Medulla oblongata (tissue), 1 donor: ENCODE data around the gene ACTMAP.
A peak's percentile ranks its signal among the peaks of the same experiment; 100 is the strongest.

Source experiments
- DNase-seq: peaks from one replicate; pipeline ENCODE4 v3.0.0-alpha.2; 2015; ENCODE audit errors: extremely low spot score

ACTMAP gene

DNA sequence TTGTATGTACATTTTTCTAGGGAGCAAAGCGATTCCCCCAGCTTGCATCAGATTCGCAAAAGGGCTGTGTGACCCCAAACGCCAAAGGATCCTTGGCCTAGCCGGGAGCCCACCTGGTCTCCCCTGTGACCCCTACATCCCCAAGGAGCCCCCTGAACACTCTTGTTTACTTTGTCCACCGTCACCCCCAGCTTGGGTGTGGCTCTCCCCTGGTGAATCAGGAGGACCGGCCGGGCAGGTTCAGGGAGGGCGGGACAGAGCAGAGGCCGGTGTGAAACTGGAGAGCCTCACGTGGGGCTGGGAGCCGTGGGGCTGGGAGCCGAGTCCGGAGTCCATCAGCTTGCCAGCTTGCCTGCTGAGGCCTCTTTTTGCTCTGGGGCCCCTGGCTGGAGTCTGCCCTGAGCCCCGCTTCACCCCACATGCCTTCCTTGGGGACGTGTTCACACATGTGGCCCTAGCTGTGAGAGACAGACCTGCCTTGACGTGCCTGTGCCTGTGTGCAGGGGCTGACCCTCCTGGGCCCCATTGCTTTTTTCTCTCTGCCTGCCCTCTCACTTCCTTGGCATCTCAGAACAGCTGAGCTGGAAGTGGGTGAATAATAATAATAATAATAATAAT, 31.4 kb downstream of the ACTMAP start:
- DNase-seq, result no peak

DNA sequence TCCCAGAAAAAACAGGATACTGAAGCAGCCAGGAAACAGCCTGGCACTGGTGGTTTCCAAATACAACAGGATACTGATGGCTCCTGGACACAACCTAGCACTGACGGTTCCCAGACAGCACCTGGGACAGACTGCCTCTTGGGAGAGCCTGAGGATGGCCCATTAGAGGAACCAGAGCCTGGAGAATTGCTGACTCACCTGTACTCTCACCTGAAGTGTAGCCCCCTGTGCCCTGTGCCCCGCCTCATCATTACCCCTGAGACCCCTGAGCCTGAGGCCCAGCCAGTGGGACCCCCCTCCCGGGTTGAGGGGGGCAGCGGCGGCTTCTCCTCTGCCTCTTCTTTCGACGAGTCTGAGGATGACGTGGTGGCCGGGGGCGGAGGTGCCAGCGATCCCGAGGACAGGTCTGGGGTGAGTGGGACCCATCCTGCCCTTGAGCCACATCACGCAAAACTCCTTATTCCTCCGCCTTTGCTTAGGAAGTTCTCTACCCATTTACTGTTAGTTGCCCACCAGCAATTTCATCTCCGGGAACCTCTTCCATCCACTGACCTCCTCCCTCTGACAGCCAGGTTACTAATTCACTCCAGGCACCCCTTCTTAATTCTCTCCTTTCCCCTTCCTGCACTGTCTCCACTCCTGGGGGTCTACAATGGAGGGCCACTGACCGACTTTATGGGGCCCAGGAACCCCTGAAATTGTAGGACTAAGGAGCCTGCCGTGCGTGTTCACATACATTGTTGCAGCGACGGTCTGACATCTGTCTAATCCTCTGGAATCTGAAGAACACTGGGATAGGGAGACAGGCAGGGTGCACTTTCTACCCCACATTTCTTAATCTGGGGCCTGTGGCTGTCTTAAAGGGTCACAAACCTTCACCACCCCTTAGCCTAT, 32.1 kb downstream of the ACTMAP start:
- DNase-seq, result no peak

DNA sequence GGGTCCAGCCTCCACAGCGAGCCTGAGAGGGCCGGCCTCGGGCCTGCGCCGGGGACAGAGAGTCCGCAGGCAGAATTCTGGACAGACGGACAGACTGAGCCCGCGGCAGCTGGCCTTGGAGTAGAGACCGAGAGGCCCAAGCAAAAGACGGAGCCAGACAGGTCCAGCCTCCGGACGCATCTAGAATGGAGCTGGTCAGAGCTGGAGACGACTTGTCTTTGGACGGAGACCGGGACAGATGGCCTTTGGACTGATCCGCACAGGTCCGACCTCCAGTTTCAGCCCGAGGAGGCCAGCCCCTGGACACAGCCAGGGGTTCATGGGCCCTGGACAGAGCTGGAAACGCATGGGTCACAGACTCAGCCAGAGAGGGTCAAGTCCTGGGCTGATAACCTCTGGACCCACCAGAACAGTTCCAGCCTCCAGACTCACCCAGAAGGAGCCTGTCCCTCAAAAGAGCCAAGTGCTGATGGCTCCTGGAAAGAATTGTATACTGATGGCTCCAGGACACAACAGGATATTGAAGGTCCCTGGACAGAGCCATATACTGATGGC, 32.9 kb downstream of the ACTMAP start:
- peak; percentile 26 for DNase-seq

DNA sequence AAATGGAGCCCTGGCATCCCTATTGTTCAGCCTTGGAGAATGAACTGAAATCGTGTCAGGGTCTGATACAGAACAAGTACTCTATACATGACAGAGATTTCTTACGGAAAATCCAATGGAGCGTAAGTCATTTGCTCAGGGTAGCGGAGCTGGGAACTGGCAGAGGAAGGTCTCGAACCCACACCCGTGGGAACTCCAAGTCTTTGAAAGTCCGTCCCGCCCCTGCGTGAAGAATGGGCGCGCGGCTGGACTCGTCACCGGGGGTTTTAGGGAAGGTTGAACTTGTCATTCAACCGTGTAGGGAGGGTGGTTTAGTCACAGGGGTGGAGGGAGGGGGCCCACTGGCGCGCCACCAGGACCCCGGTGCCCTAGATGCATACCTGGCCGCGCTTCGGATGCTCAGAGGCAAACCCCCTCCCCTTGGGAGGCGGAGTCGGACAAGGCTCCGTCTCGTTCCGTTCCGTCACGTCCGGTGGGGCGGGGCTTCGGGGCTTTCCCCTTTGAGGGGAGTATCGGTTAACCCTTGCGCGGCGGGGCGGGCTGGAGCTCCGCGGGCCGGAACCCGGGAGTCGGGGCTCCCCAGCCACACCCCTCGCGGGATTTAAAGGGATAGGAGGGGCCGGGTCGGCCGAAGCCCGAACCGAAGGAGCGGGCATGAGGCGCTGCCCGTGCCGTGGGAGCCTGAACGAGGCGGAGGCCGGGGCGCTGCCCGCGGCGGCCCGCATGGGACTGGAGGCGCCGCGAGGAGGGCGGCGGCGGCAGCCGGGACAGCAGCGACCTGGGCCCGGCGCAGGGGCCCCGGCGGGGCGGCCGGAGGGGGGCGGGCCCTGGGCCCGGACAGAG, 33.6 kb downstream of the ACTMAP start, which contains the start of the genes COQ8B and ITPKC:
COQ8B (minus strand) TSS at position 405 of the 843 bp plus-strand sequence. CDS start 2,254 bp downstream, outside the sequence.
ITPKC (plus strand) TSS at position 631 of the 843 bp plus-strand sequence; CDS start at position 655, 24 bp downstream.
- DNase-seq, result peak; percentile 99

DNA sequence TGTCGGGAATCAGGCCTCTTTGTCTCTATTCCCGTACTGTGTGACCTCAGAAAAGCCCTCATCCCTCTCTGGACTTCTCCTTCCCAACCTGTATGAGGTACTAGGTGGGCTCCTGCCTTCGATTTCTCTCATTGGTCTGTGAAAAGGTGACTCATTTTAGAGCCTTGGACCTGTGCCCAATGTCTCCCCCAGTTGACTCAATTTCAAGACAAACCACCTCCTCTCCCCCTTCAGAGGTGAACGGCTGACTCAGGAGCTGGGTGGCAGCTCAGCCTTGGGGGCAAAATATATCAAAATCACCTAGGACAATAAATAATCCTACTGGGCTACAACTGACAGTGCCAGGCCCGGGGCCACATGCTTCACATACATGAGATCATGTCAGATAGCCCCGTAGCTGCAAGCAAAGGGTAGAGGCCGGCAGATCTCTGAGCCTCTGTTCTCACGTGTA, 34.2 kb downstream of the ACTMAP start:
- no peak for DNase-seq

DNA sequence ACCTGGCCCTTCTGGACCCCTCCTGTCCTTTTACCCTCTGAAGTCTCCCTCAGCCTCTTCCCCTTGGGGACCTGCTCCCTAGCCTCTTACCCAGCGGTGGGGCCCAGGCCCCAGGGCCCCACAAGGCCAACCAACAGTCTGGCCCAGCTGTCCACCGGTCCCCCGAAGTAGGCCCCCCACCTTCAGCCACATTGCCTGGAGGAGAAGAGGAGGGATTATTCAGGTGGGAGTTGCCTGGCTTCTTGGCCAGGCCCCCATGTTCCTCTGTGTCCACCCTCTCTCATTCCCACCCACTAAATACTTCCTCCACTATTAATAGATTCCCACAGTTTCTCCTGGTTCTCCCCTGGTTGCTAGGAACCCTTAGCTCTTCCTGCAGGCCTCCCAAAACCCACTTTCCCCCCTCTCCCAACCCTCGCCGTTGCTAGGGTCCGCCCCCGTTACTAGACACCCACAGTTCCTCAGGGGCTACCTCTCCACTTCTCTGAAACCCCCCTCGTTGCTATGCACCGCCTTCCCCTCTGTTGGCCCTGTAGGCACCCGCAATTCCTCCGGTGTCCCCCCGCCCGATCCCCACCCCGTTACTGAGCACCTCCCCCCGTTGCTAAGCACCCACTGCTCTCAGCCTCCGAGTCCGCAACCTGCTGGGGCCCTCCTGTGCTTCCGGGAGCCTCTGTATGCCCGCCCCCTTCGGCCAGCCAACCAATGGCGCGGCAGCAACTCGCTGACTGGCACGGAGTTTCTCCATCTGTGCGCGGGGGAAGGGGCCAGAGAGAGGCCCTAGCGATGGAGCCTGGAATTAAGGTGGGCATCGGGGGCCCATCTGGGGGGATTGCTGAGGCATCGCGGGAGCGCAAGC, 35.6 kb downstream of the ACTMAP start:
- peak; percentile 98 for DNase-seq

DNA sequence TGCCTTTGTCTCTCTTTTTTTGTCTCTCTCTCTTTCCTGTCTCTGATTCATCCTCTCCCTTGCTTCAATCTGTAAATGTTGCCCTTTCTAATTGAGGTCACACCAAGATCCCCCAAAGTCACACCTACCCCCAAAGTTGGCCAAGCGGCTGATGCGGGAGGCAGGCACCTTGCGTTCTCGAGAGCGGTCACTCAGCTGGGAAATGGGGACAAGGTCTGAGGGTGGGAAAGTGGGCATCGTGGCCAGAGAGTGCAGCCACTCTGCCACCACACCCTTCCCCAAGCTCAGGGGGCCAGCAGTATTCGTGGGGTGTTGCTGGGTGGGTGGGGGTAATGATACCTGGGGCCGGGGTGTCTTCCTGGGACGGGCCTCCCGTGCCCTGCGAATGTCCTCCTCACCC, 36.3 kb downstream of the ACTMAP start:
- no peak for DNase-seq

DNA sequence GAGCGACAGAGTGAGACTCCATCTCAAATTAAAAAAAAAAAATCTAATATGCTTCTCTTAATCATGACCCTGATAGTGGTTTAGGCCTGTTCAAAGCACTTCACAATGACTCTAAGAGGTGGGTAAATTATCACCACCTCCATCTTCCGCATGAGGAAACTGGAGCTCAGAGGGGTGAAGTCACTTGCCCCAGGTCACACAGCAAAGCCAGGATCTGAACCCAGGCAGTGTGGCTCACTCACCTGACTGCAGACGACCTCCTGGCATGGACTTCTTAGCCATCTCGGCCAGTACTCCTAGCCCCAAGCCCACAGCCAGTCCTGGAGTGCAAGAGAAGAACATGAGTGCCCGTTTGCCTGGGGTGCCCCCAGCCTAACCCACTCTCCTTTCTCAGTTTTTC, 40.5 kb downstream of the ACTMAP start:
- DNase-seq, result no peak

DNA sequence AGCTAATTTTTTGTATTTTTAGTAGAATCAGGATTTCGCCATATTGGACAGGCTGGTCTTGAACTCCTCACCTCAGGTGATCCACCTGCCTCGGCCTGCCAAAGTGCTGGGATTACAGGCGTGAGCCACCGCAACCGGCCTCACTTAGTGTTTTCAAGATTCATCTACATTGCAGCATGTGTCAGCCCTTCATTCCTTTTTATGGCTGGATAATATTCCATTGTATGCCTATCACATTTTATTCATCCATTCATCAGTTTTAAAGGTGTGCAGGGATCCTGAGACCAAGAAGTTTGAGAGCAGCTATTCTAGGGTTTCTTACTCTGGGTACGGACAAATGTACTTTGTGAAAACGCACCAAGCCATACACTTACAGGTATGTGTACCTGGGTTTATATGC, 42.7 kb downstream of the ACTMAP start:
- DNase-seq, result no peak

DNA sequence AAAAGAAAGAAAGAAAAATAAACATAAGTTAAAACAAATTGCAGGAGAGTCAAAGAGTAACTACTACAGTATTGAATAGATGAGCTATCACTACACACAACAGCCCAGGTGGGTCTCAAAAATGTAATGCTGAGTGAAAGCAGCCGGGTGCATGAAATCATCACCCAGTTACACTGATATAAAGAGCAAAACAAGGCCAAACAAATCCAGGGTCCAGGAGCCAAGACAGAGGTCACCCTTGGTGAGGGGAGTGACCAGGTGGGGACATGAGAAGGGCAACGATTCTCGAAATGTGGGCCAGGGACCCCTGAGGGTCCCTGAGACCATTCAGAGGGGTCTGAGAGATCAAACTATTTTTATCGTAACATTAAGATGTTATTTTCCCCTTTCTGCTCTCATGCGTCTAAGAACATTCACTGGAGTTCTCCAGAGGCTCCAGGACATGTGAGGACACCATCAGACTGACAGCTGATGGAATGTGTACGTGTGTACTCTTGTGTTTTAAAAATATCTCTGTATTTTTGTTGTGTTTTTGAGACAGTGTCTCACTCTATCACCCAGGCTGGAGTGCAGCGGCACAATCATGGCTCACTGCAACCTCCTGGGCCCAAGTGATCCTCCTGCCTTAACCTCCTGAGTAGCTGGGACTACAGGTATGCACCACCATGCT, 44.2 kb downstream of the ACTMAP start:
- DNase-seq, result no peak

DNA sequence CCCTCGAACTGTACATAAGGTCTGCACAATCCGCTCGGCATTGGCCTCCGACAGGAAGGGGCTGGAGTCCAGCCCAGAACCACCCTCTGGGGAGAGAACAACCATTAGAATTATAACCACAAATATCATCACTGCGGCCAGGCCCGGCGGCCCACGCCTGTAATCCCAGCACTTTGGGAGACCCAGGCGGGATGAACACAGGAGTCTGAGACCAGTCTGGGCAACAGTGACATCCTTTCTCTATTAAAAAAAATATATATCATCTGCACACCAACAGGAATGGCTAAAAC, 45.0 kb downstream of the ACTMAP start:
- no peak for DNase-seq

DNA sequence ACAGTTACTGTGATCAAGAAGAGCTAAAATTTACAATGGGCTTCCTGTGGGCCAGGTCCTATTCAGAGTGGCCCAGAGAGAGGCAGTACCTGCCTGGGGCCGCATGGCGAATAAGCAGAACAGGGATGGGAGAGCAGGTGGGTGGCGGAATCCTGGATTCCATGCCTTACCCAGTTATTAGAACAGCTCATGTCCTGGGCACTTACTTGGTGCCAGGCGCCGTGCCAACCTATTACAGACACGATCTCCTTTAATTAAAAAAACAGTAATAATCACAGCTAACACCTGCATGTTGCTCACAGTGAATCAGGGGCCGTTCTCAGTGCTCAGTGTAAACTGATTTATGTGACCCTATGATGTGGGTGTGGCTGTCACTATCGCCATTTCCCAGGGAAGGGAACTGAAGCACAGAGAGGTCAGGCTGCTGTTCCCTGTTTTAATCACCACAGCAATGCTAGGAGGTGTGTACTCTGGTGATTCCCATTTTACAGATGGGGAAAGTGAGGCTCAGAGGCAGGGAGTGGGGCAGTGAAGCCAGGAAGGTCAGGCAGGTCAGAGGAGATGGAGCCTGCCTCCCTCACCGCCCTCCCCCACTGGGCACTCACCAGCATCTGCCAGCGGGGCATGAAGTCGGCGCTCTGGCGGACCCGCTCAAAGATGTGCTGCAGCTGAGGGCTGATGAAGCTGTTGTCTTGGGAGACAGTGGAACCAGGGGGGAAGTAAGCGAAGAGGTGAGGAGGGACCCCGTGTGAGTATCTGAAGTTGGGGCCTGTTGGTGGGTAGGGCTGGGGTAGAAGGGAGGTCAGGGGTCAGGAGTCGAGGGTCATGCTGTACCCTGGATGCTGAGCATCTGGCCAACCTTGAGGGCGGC, 45.6 kb downstream of the ACTMAP start:
- no peak for DNase-seq

DNA sequence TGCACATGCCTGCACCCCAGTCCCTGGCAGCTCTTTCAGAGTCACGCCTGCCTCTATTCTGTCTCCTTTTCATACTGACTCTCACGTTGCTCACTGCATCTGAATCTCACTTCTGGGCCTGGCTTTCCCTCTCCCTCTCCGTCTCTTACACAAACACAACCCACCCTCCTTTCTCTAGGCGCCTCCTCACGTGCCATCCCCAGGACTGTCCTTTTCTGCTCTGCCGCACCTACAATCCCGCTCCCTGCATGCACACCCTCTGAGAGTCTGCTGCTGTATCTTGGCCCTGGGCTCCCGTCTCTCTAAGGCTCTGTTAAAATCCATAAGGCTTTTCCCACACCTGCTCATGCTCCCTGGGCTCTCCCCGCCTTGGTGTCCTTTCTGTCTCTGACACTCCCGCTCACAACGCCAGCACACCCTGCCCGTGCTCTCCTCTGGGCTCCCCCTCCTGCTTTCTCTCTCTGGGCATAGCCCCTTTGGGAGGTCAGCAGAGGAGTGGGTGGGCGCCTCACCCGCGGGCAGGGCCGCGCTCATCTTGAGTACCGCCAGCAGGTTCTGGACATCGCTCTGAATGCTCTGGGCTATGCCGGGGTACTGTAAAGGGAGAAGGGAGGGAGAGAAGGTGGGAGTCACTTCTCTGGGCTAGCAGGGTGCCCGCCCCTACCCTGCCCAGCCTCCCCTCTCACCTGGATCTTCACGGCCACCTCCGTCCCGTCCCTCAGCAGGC, 47.1 kb downstream of the ACTMAP start:
- no peak for DNase-seq

DNA sequence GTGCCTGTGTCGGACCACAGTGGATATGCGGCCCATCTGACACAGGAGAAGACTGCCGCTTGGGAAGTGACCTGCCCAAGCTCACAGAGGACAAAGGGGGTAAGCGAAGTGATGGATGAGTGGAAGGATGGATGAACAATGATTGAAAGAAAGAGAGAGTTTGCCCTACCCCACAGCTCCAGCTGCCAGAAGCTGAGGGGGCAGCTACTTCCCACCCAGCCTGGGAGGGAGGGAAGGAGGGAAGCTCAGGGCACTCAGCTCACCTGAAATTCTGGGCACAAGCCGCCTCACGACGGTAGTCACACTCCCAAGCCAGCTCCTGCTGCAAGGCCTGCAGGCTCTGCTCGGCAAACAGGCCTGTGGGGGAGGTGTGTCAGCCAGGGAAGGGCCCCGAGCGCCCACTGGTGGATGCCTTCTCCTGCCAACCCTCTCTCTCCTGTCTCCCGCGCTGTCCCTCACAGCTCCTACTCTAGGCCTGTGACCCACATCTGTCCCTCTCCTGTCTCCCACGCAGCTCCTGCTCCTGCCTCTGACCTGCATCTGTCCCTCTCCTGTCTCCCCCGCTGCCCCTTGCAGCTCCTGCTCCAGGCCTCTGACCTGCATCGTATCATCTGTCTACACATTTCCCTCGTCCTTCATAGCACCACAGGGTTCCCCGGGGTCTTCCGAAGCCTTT, 47.8 kb downstream of the ACTMAP start:
- no peak for DNase-seq

DNA sequence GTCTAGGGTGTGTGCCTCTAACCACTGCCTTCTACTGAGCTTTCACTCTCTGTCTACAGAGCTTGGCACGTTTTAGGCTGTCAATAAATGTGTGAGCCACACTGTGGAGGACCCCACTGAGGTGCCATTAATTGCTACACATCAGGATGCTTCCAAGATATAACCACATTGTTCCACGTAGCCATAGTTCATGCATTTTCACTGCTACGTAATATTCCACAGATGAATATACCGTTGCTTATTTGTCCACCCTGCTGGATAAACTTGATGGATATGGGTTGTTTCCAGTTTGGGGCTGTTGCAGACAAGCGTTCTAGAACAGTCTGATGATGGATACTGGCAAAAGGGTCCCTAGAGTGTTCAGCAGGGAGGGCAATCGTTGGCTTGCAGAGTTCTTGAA, 48.5 kb downstream of the ACTMAP start:
- DNase-seq, result no peak

DNA sequence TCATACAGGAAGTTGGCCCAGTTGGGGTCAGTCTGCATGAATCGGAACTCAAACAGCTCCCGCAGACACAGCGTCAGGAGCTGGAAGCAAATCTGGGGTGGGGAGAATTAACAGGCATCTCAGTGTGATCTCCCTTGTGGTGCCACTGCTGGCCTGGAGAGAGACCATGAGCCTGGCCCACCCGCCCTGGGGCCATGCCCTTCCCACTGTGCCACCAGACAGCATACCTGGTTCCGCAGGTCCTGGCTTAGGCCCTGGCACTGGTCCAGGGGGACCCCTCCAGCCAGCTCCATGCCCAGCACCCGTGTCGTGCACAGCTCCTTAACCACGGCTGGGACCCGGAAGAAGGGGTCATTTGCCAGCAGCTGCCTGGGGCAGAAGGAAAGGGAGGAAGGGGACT, 50.2 kb downstream of the ACTMAP start:
- no peak for DNase-seq

DNA sequence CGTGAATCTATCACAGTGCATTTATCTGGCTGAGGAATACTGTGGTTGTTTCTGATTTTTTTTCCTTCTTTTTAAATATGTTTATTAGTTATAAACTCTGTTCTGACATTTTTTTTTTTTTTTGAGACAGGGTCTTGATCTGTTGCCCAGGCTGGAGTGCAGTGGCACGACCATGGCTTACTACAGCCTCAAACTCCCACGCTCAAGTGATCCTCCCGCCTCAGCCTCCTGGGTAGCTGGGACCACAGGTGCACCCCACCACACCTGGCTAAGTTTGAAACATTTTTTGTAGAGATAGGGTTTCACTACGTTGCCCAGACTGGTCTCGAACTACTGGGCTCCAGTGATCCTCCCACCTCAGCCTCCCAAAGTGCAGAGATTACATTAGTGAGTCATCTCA, 53.3 kb downstream of the ACTMAP start:
- no peak for DNase-seq

DNA sequence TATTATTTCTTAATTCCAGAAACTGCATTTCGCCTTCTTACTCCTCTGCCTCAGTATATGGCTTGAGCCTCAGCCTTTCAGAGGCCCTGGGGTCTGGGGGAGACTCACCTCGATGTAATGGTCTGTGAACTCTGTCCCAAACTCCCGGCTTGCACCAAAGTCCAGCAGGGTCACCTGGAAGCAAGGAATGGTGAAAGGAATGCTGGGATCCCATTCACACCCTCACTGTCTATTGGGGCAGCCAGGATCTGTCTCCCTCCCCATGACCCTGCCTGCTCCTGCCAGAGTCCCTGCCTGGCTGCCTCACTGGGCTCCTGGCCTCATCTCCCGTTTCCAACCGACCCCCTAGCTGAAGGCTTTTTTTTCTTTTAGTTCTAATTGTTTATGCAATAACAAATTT, 54.4 kb downstream of the ACTMAP start:
- DNase-seq, result no peak
